GM12875 (cell line): ENCODE results near the gene GPX3.

Source experiments
- H3K4me3 ChIP-seq: one replicate; pipeline ENCODE4 v1.5.1; 2011; ENCODE audit warnings: low read depth, low read length, control low read depth
- CTCF ChIP-seq: IDR thresholded peaks from 2 replicates; pipeline ENCODE4 v1.5.1; 2011; ENCODE audit warnings: low read depth, mild to moderate bottlenecking, control low read depth, inconsistent platforms, low read length, moderate library complexity, borderline replicate concordance; ENCODE audit not compliant: insufficient read depth

Gene GPX3

GRCh38 chr5:151005187-151005949 is 15.0 kb upstream of the GPX3 start:
- H3K4me3 ChIP-seq = no peak overlapping the region
- TF ChIP-seq CTCF = no peak

DNA sequence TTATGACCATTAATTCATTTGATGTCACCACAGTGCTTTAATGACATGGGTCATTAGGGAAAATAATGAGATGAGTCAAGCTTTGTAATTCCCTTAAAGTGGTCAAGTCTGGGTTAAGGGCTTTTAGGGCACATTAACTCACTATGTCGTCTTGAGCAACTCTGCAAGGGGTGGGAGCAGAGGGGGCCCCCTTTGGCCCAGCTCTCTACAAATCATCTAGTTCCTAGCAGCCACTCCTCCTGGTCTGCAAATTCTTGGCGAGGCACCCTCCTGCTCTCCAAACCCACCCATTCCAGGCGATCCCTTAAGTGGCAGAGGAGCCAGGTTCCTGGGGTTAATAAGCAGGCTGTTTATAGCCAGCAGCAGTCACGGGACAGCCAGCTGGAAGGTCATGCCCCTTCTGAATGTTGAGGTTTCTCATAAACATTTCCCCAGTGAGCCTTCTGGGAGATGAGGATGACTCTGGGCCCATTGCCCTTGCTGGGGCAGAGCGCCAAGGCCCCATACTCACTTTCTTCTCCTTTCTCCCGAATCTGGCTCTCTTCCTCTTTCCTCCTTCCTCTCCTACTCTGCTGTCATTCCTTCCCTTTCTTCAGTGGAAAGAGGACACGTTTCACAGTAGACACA is 14.3 kb upstream of the GPX3 start:
- H3K4me3 ChIP-seq = no peak overlapping the region

GRCh38 chr5:151006704-151007334 is 13.6 kb upstream of the GPX3 start:
- no peak for TF ChIP-seq CTCF

More for the DNA sequence above, 14.3 kb upstream of the GPX3 start:
- no peak for TF ChIP-seq CTCF

GRCh38 chr5:151007430-151008209 is 12.8 kb upstream of the GPX3 start:
- TF ChIP-seq CTCF = no peak
- no peak overlapping the region for H3K4me3 ChIP-seq

More at GRCh38 chr5:151006704-151007334, 13.6 kb upstream of the GPX3 start:
- H3K4me3 ChIP-seq = no peak overlapping the region

- no peak overlapping the region for H3K4me3 ChIP-seq
- no peak for TF ChIP-seq CTCF
Observed at GRCh38 chr5:151008210-151008491, 12.2 kb upstream of the GPX3 start.

DNA sequence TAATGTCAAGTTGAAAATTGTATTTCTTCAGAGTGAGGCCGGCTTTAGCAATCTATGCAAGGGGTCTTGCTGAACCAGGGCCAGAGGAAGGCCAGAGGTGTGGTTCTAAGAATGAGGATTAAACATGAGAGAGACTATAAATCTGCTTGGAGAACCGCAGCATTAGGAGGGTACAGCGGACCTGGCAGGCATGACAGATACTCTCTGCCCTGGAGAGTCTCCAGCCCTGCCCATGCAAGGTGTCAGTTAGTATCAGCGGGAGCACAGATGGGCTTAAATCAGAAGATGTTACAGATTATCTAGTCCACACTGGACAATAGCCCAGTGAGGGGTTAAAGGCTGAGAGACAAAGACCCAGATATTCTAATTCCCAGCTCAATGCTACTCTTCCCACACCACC is 11.5 kb upstream of the GPX3 start:
- H3K4me3 ChIP-seq = no peak overlapping the region
- no peak for TF ChIP-seq CTCF
